DMS53 treated with DMSO at 0.1 percent for 48 hours (cell line): ENCODE data around the gene PODXL2.
"Not testable (repeated sequence)": the region's sequence is repeated elsewhere in the genome, so short reads cannot be mapped to it uniquely, and the experiment has no call there.

Experiments
- DNase-seq: peaks from one replicate; lab custom pipeline; 2025; ENCODE audit not compliant: unreplicated experiment; lab: John Stamatoyannopoulos, UW

The PODXL2 gene

GRCh38 chr3:127704840-127705239, 75.9 kb downstream of the PODXL2 start:
- not testable (repeated sequence) for DNase-seq

GRCh38 chr3:127706312-127706711, 77.3 kb downstream of the PODXL2 start:
- no peak for DNase-seq

GRCh38 chr3:127706785-127707351, 77.9 kb downstream of the PODXL2 start:
- DNase-seq: no peak

- no peak for DNase-seq
These were observed 78.9 kb downstream of the PODXL2 start for GRCh38 chr3:127707851-127708411.

GRCh38 chr3:127708837-127709236, 79.9 kb downstream of the PODXL2 start:
- DNase-seq: no peak

- no peak for DNase-seq
These were observed 80.5 kb downstream of the PODXL2 start for GRCh38 chr3:127709320-127710060.

GRCh38 chr3:127710155-127710941, 81.4 kb downstream of the PODXL2 start:
- DNase-seq: no peak

GRCh38 chr3:127711021-127711695, 82.2 kb downstream of the PODXL2 start:
- no peak for DNase-seq

- no peak for DNase-seq
These were observed 82.9 kb downstream of the PODXL2 start for GRCh38 chr3:127711896-127712295.

- DNase-seq: no peak
These were observed 83.5 kb downstream of the PODXL2 start for GRCh38 chr3:127712461-127712860.

- DNase-seq: no peak
These were observed 84.1 kb downstream of the PODXL2 start for GRCh38 chr3:127712881-127713771.

GRCh38 chr3:127714125-127714571, 85.2 kb downstream of the PODXL2 start:
- DNase-seq: no peak

GRCh38 chr3:127714866-127715265, 85.9 kb downstream of the PODXL2 start:
- DNase-seq: no peak

GRCh38 chr3:127715532-127715931, 86.5 kb downstream of the PODXL2 start:
- DNase-seq: no peak

GRCh38 chr3:127716384-127716783, 87.4 kb downstream of the PODXL2 start:
- no peak for DNase-seq

GRCh38 chr3:127717357-127718244, 88.6 kb downstream of the PODXL2 start:
- no peak for DNase-seq

GRCh38 chr3:127718245-127718915, 89.4 kb downstream of the PODXL2 start:
- DNase-seq: no peak

- DNase-seq: no peak
These were observed 89.9 kb downstream of the PODXL2 start for GRCh38 chr3:127718916-127719290.

- DNase-seq: no peak
These were observed 90.4 kb downstream of the PODXL2 start for GRCh38 chr3:127719369-127719768.
